HEK293 (cell line): ENCODE data around the gene GDF2.

Experiments used
- GFI1B ChIP-seq: fragments of 450-650 bp; formaldehyde crosslinking; IDR thresholded peaks from 2 replicates; pipeline ENCODE4 v1.5.1; 2016; ENCODE audit warnings: missing biosample characterization, missing genetic modification characterization
- KLF10 ChIP-seq: fragments of 450-650 bp; IDR thresholded peaks from 2 replicates; pipeline ENCODE4 v1.5.1; 2018; ENCODE audit warnings: missing biosample characterization, mild to moderate bottlenecking, missing genetic modification characterization
- ZBTB17 ChIP-seq: fragments of 450-650 bp; formaldehyde crosslinking; IDR thresholded peaks from 2 replicates; pipeline ENCODE4 v1.5.1; 2016; ENCODE audit warnings: missing biosample characterization, missing genetic modification characterization
- ZFP69B ChIP-seq: fragments of 450-650 bp; formaldehyde crosslinking; IDR thresholded peaks from 2 replicates; pipeline ENCODE4 v1.5.1; 2016; ENCODE audit warnings: missing biosample characterization, missing genetic modification characterization
- ZIC2 ChIP-seq: fragments of 450-650 bp; formaldehyde crosslinking; IDR thresholded peaks from 2 replicates; pipeline ENCODE4 v1.5.1; 2016; ENCODE audit warnings: missing biosample characterization, missing genetic modification characterization
- ZNF138 ChIP-seq: fragments of 450-650 bp; formaldehyde crosslinking; IDR thresholded peaks from 2 replicates; pipeline ENCODE4 v1.5.1; 2016; ENCODE audit warnings: missing biosample characterization, missing genetic modification characterization, borderline replicate concordance
- ZNF16 ChIP-seq: fragments of 450-650 bp; formaldehyde crosslinking; IDR thresholded peaks from 2 replicates; pipeline ENCODE4 v1.5.1; 2016; ENCODE audit warnings: low read depth, missing biosample characterization, missing genetic modification characterization
- ZNF214 ChIP-seq: fragments of 450-650 bp; formaldehyde crosslinking; IDR thresholded peaks from 2 replicates; pipeline ENCODE4 v1.5.1; 2017; ENCODE audit warnings: missing biosample characterization, mild to moderate bottlenecking, missing genetic modification characterization, borderline replicate concordance
- ZNF221 ChIP-seq: fragments of 450-650 bp; formaldehyde crosslinking; IDR thresholded peaks from 2 replicates; pipeline ENCODE4 v1.5.1; 2017; ENCODE audit warnings: missing biosample characterization, missing genetic modification characterization, borderline replicate concordance
- ZNF266 ChIP-seq: fragments of 450-650 bp; formaldehyde crosslinking; IDR thresholded peaks from 2 replicates; pipeline ENCODE4 v1.5.1; 2016; ENCODE audit warnings: missing biosample characterization, missing genetic modification characterization, low read depth
- ZNF37A ChIP-seq: fragments of 450-650 bp; IDR thresholded peaks from 2 replicates; pipeline ENCODE4 v1.5.1; 2018; ENCODE audit warnings: missing biosample characterization, missing genetic modification characterization
- ZNF558 ChIP-seq: fragments of 450-650 bp; formaldehyde crosslinking; IDR thresholded peaks from 2 replicates; pipeline ENCODE4 v1.5.1; 2016; ENCODE audit warnings: missing biosample characterization, missing genetic modification characterization
- ZNF664 ChIP-seq: fragments of 450-650 bp; formaldehyde crosslinking; IDR thresholded peaks from 2 replicates; pipeline ENCODE4 v1.5.1; 2016; ENCODE audit warnings: missing biosample characterization, missing genetic modification characterization
- ZNF670 ChIP-seq: fragments of 450-650 bp; formaldehyde crosslinking; IDR thresholded peaks from 2 replicates; pipeline ENCODE4 v1.5.1; 2016; ENCODE audit warnings: missing biosample characterization, missing genetic modification characterization, low read depth
- ZNF785 ChIP-seq: fragments of 450-650 bp; formaldehyde crosslinking; IDR thresholded peaks from 2 replicates; pipeline ENCODE4 v1.5.1; 2016; ENCODE audit warnings: missing biosample characterization, missing genetic modification characterization
- TF ChIP-seq, protein P1 (sequence below): fragments of 450-650 bp; formaldehyde crosslinking; IDR thresholded peaks from 2 replicates; pipeline ENCODE4 v1.5.1; 2016; ENCODE audit warnings: missing biosample characterization, missing genetic modification characterization, borderline replicate concordance
- TF ChIP-seq, protein P2 (sequence below): fragments of 450-650 bp; formaldehyde crosslinking; conservative IDR thresholded peaks from 2 replicates; pipeline ENCODE4 v1.5.1; 2016; ENCODE audit warnings: low read depth, missing biosample characterization, missing genetic modification characterization
- TF ChIP-seq, protein P3 (sequence below): fragments of 450-650 bp; formaldehyde crosslinking; IDR thresholded peaks from 2 replicates; pipeline ENCODE4 v1.5.1; 2017; ENCODE audit warnings: missing biosample characterization, missing genetic modification characterization
- TF ChIP-seq, protein P4 (sequence below): fragments of 450-650 bp; formaldehyde crosslinking; IDR thresholded peaks from 2 replicates; pipeline ENCODE4 v1.5.0; 2017; ENCODE audit warnings: missing biosample characterization, missing genetic modification characterization, borderline replicate concordance

GDF2 gene

DNA sequence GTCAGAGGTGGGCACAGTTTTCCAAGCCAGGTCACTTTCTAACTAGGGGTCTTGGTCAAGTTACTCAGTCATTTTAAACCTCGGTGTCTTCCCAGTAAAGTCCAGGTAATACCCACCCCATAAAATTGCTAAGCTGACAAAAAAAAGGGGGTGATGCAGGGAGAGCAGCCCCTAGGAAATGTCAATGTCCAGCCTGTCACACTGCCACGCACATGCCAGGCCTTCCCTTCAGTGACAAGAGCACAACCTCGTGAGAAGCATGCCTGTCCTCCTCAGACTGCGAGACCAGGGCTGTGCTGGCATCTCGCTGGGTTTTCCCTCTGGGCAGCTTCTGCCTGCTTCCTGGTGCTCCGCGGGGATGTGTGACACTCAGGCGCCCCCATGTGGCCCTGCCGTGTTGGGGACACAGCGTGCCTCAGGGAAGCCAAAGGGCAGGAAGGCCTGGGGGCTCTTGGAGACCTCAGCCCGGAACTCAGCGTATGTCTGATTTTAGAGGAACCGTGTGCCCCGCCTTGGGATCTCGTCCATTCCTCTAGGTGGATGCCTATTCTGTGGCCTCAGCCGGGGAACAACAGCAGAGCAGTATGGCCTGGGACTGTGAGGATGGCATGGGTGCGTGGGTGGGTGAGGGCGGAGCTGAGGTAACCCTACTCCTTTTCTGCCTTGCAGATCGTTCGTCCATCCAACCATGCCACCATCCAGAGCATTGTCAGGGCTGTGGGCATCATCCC is 10.2 kb upstream of the GDF2 start (continued):
- TF ChIP-seq GFI1B (tag by site-specific recombination) (no peak), KLF10 (tag by site-specific recombination) (no peak), ZNF16 (tag by site-specific recombination) (no peak), ZNF558 (no peak), ZFP69B (tag by site-specific recombination) (no peak), ZNF214 (tag by site-specific recombination) (no peak), ZNF221 (tag by site-specific recombination) (no peak), ZNF785 (no peak), ZNF266 (tag by site-specific recombination) (no peak), ZNF37A (tag by site-specific recombination) (no peak), ZNF138 (tag by site-specific recombination) (no peak), ZIC2 (tag by site-specific recombination) (peak; percentile 53; the same call in 1 of the 2 replicates), ZNF670 (tag by site-specific recombination) (no peak), ZNF664 (tag by site-specific recombination) (no peak), ZBTB17 (tag by site-specific recombination) (peak; percentile 27; the same call in 1 of the 2 replicates)
- TF ChIP-seq, protein P1, sequence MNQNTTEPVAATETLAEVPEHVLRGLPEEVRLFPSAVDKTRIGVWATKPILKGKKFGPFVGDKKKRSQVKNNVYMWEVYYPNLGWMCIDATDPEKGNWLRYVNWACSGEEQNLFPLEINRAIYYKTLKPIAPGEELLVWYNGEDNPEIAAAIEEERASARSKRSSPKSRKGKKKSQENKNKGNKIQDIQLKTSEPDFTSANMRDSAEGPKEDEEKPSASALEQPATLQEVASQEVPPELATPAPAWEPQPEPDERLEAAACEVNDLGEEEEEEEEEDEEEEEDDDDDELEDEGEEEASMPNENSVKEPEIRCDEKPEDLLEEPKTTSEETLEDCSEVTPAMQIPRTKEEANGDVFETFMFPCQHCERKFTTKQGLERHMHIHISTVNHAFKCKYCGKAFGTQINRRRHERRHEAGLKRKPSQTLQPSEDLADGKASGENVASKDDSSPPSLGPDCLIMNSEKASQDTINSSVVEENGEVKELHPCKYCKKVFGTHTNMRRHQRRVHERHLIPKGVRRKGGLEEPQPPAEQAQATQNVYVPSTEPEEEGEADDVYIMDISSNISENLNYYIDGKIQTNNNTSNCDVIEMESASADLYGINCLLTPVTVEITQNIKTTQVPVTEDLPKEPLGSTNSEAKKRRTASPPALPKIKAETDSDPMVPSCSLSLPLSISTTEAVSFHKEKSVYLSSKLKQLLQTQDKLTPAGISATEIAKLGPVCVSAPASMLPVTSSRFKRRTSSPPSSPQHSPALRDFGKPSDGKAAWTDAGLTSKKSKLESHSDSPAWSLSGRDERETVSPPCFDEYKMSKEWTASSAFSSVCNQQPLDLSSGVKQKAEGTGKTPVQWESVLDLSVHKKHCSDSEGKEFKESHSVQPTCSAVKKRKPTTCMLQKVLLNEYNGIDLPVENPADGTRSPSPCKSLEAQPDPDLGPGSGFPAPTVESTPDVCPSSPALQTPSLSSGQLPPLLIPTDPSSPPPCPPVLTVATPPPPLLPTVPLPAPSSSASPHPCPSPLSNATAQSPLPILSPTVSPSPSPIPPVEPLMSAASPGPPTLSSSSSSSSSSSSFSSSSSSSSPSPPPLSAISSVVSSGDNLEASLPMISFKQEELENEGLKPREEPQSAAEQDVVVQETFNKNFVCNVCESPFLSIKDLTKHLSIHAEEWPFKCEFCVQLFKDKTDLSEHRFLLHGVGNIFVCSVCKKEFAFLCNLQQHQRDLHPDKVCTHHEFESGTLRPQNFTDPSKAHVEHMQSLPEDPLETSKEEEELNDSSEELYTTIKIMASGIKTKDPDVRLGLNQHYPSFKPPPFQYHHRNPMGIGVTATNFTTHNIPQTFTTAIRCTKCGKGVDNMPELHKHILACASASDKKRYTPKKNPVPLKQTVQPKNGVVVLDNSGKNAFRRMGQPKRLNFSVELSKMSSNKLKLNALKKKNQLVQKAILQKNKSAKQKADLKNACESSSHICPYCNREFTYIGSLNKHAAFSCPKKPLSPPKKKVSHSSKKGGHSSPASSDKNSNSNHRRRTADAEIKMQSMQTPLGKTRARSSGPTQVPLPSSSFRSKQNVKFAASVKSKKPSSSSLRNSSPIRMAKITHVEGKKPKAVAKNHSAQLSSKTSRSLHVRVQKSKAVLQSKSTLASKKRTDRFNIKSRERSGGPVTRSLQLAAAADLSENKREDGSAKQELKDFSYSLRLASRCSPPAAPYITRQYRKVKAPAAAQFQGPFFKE (tag by site-specific recombination): no peak
- TF ChIP-seq, protein P2, sequence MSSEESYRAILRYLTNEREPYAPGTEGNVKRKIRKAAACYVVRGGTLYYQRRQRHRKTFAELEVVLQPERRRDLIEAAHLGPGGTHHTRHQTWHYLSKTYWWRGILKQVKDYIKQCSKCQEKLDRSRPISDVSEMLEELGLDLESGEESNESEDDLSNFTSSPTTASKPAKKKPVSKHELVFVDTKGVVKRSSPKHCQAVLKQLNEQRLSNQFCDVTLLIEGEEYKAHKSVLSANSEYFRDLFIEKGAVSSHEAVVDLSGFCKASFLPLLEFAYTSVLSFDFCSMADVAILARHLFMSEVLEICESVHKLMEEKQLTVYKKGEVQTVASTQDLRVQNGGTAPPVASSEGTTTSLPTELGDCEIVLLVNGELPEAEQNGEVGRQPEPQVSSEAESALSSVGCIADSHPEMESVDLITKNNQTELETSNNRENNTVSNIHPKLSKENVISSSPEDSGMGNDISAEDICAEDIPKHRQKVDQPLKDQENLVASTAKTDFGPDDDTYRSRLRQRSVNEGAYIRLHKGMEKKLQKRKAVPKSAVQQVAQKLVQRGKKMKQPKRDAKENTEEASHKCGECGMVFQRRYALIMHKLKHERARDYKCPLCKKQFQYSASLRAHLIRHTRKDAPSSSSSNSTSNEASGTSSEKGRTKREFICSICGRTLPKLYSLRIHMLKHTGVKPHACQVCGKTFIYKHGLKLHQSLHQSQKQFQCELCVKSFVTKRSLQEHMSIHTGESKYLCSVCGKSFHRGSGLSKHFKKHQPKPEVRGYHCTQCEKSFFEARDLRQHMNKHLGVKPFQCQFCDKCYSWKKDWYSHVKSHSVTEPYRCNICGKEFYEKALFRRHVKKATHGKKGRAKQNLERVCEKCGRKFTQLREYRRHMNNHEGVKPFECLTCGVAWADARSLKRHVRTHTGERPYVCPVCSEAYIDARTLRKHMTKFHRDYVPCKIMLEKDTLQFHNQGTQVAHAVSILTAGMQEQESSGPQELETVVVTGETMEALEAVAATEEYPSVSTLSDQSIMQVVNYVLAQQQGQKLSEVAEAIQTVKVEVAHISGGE: no peak
- TF ChIP-seq, protein P3, sequence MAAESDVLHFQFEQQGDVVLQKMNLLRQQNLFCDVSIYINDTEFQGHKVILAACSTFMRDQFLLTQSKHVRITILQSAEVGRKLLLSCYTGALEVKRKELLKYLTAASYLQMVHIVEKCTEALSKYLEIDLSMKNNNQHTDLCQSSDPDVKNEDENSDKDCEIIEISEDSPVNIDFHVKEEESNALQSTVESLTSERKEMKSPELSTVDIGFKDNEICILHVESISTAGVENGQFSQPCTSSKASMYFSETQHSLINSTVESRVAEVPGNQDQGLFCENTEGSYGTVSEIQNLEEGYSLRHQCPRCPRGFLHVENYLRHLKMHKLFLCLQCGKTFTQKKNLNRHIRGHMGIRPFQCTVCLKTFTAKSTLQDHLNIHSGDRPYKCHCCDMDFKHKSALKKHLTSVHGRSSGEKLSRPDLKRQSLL (tag by site-specific recombination): no peak
- TF ChIP-seq, protein P4, sequence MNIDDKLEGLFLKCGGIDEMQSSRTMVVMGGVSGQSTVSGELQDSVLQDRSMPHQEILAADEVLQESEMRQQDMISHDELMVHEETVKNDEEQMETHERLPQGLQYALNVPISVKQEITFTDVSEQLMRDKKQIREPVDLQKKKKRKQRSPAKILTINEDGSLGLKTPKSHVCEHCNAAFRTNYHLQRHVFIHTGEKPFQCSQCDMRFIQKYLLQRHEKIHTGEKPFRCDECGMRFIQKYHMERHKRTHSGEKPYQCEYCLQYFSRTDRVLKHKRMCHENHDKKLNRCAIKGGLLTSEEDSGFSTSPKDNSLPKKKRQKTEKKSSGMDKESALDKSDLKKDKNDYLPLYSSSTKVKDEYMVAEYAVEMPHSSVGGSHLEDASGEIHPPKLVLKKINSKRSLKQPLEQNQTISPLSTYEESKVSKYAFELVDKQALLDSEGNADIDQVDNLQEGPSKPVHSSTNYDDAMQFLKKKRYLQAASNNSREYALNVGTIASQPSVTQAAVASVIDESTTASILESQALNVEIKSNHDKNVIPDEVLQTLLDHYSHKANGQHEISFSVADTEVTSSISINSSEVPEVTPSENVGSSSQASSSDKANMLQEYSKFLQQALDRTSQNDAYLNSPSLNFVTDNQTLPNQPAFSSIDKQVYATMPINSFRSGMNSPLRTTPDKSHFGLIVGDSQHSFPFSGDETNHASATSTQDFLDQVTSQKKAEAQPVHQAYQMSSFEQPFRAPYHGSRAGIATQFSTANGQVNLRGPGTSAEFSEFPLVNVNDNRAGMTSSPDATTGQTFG (tag by site-specific recombination): no peak
